HepG2 (cell line): ENCODE data around the gene TAF1C. TPM values are rescaled to one million over a fixed set of nuclear protein-coding genes. Genes with fewer than 3 reads are reported as not detected.

Source experiments
- ATAC-seq: fragments of 200-7000 bp; cut with Tn5 transposase; 3 replicates; pipeline ENCODE4 v1.9.1; 2020; ENCODE audit warnings: mild to moderate bottlenecking, moderate library complexity
- BruUV-seq: library from RNA; stranded (reverse); fragments of 400-500 nt; replicated peaks from 2 replicates; lab custom pipeline; 2021; lab: Mats Ljungman, UMichigan
- CTCF ChIA-PET: fragments of 300-600 bp; formaldehyde crosslinking; extraction: SDS; loops from one replicate; lab custom pipeline; 2021; ENCODE audit warnings: low total read pairs, inconsistent platforms, low intra/inter-chr PET ratio; lab: Yijun Ruan, JAX
- POLR2A ChIA-PET: fragments of 350-600 bp; sonication (Branson Sonifier 250); formaldehyde crosslinking; loops from one replicate; lab custom pipeline; 2020; ENCODE audit warnings: antibody characterized with exemption, inconsistent platforms; lab: Yijun Ruan, JAX
- DNase-seq: peaks from one replicate; pipeline ENCODE4 v3.0.0-alpha.2; 2015; ENCODE audit warnings: low spot score
- FAIRE-seq: peaks from 3 replicates; lab custom pipeline; 2011; peaks lifted over from hg19 to GRCh38; lab: Jason Lieb, UNC
- H2AFZ ChIP-seq: one replicate; pipeline ENCODE4 v1.6.1; 2011; ENCODE audit warnings: low read length, inconsistent platforms
- H3K27ac ChIP-seq: fragments of 300-600 bp; 3 replicates; pipeline ENCODE4 v1.8.0; 2011; ENCODE audit warnings: mixed run types, mild to moderate bottlenecking, mixed read lengths, low read length, inconsistent platforms; ENCODE audit not compliant: insufficient read depth; ENCODE audit errors: extremely low read length
- H3K27me3 ChIP-seq, 2 experiments: fragments of 200-600 bp in 1 of 2; 2 replicates in 1 of 2; 3 replicates in 1 of 2; pipeline versions ENCODE4 v1.6.0 to v1.8.0; 2011; ENCODE audit warnings: low read length in 2 of 2, mild to moderate bottlenecking in 2 of 2, moderate library complexity in 2 of 2, inconsistent platforms in 1 of 2; ENCODE audit not compliant: insufficient read depth in 2 of 2, control insufficient read depth in 1 of 2
- H3K36me3 ChIP-seq, 2 experiments: fragments of 200-600 bp in 1 of 2; replicated peaks in 1 of 2; 2 replicates in 1 of 2; 3 replicates in 1 of 2; pipeline versions ENCODE4 v1.5.1 to v1.8.0; 2011; ENCODE audit warnings: low read length in 2 of 2, inconsistent platforms in 1 of 2; ENCODE audit not compliant: insufficient read depth in 2 of 2, control insufficient read depth in 1 of 2
- H3K4me1 ChIP-seq: 2 replicates; pipeline ENCODE4 v1.5.1; 2012; ENCODE audit warnings: low read length, inconsistent platforms; ENCODE audit not compliant: insufficient read depth
- H3K4me2 ChIP-seq: 2 replicates; pipeline ENCODE4 v1.6.0; 2011; ENCODE audit warnings: low read depth, low read length, inconsistent platforms
- H3K4me3 ChIP-seq, 3 experiments: fragments of 200-600 bp in 1 of 3; sonication (generic), shearing (Covaris generic) in 1 of 3; replicated peaks in 1 of 3; 2 replicates each; pipeline ENCODE4 v1.5.1; 2011 to 2016; ENCODE audit warnings: low read length in 3 of 3, inconsistent platforms in 2 of 3, low read depth in 2 of 3, mild to moderate bottlenecking in 2 of 3, control low read depth in 1 of 3, mixed read lengths in 1 of 3; ENCODE audit not compliant: insufficient read depth in 1 of 3
- H3K79me2 ChIP-seq: one replicate; pipeline ENCODE4 v1.6.1; 2011; ENCODE audit warnings: low read length, inconsistent platforms; ENCODE audit not compliant: insufficient read depth
- H3K9ac ChIP-seq: 2 replicates; pipeline ENCODE4 v1.6.0; 2011; ENCODE audit warnings: mild to moderate bottlenecking, low read depth, low read length, inconsistent platforms; ENCODE audit not compliant: insufficient read depth
- H3K9me3 ChIP-seq: 2 replicates; pipeline ENCODE4 v1.5.1; 2012; ENCODE audit warnings: mild to moderate bottlenecking, low read length
- H4K20me1 ChIP-seq: 2 replicates; pipeline ENCODE4 v1.6.0; 2011; ENCODE audit warnings: inconsistent platforms, mild to moderate bottlenecking, low read length, moderate library complexity; ENCODE audit not compliant: insufficient read depth
- SKI ChIP-seq: fragments of 450-650 bp; IDR thresholded peaks from one replicate; pipeline ENCODE4 v1.6.1; 2018; ENCODE audit warnings: mild to moderate bottlenecking; ENCODE audit not compliant: partially characterized antibody
- ZBTB21 ChIP-seq: sonication (generic); formaldehyde crosslinking; IDR thresholded peaks from 2 replicates; pipeline ENCODE4 v1.4.0; 2020; ENCODE audit warnings: missing genetic modification reagents
- ZBTB44 ChIP-seq: sonication (generic); formaldehyde crosslinking; IDR thresholded peaks from 2 replicates; pipeline ENCODE4 v1.4.0; 2020; ENCODE audit warnings: missing genetic modification reagents
- ZKSCAN1 ChIP-seq: fragments of 150-350 bp; IDR thresholded peaks from 2 replicates; pipeline ENCODE4 v1.6.1; 2014; ENCODE audit warnings: low read length
- ZNF138 ChIP-seq: sonication (generic); formaldehyde crosslinking; IDR thresholded peaks from 2 replicates; pipeline ENCODE4 v1.5.0; 2020; ENCODE audit warnings: mild to moderate bottlenecking, low read depth, missing genetic modification reagents
- ZNF180 ChIP-seq: sonication (generic); formaldehyde crosslinking; IDR thresholded peaks from 2 replicates; pipeline ENCODE4 v1.4.0; 2020; ENCODE audit warnings: low read depth, missing genetic modification reagents, borderline replicate concordance
- ZNF777 ChIP-seq: sonication (generic); formaldehyde crosslinking; IDR thresholded peaks from 2 replicates; pipeline ENCODE4 v1.4.0; 2020; ENCODE audit warnings: missing genetic modification reagents
- WGBS: methylation state at CpG from one replicate; pipeline ENCODE4 v1.1.6; 2017; ENCODE audit warnings: low lambda C conversion rate; 5-methylcytosine and 5-hydroxymethylcytosine counted together
- in situ Hi-C: cut with HindIII; loops from 2 replicates; pipeline ENCODE4 v1.10.0; 2017; ENCODE audit warnings: low pct_unique_long_range_greater_than_20kb; ENCODE audit not compliant: extremely low pct_ligation_motif_present
- intact Hi-C: fragments of 100-400 bp; cut with micrococcal nuclease; formaldehyde crosslinking; loops from one replicate; pipeline ENCODE4 v1.10.0; 2022; ENCODE audit not compliant: unreplicated experiment
- polyA plus RNA-seq, 8 experiments: library from polyadenylated mRNA; depleted of rRNA in 3 of 8; stranded (reverse) in 7 of 8; unstranded in 1 of 8; fragments of >200 nt; fragmentation: Illumina TruSeq in 4 of 8; extraction: Trizol in 4 of 8; gene quantifications; 2 replicates each; pipeline versions ENCODE4 v1.2.1 to v1.2.3, GENCODE V29; 2011 to 2016; ENCODE audit warnings: low read depth in 4 of 8, missing spikeins in 1 of 8, mixed read lengths in 1 of 8; ENCODE audit not compliant: insufficient read depth in 1 of 8
- total RNA-seq, 5 experiments: library from RNA; depleted of rRNA; stranded (reverse); fragments of >200 nt; fragmentation: Illumina TruSeq; extraction: Trizol; gene quantifications; 2 replicates each; pipeline ENCODE4 v1.2.3, GENCODE V29; 2016; ENCODE audit warnings: low read depth in 1 of 5

Gene TAF1C
- total and polyA plus RNA-seq, 2 of the 13 experiments (the other 11 are each of a cell fraction or from before 2014, with no cell fraction given): 15.6 to 20.8 TPM

GRCh38 chr16:84143081-84143480, 43.8 kb downstream of the TAF1C start:
- intact Hi-C loops: loop anchor here (1.0 kb wide), 1 partner anchor 44 kb away; the partner anchor contains the start of gene TAF1C

More at GRCh38 chr16:84143081-84143480, 43.8 kb downstream of the TAF1C start:
- DNase-seq (no peak), ATAC-seq (no peak), FAIRE-seq (no peak)
- no peak overlapping the region; the same call in 1 of the 2 replicates for H3K4me2 ChIP-seq
- H3K9ac ChIP-seq: no peak overlapping the region
- CTCF ChIA-PET: interaction anchor here (3.4 kb wide), 1 partner anchor 58 kb away, joined by 29 read pairs; no protein-coding TSS in a partner anchor
- H3K27me3 ChIP-seq: peaks cover 2 to 10% of the 10 kb centered on the region in 2 experiments
- H2AFZ ChIP-seq: no peak overlapping the region
- POLR2A ChIA-PET: interaction anchor here (1.0 to 8.6 kb wide), 2 partner anchors 25 to 26 kb away, joined by 7 to 142 read pairs; partner anchors contain the start of gene MBTPS1
- H3K4me1 ChIP-seq: peaks cover 59% of the 10 kb centered on the region
- in situ Hi-C loops: no loop called here
- peaks cover 43% of the 10 kb centered on the region for H3K79me2 ChIP-seq
- no peak for TF ChIP-seq ZNF777 (CRISPR knock-in tag)
- no peak for TF ChIP-seq ZBTB21 (CRISPR knock-in tag)
- no peak for TF ChIP-seq SKI
- TF ChIP-seq ZNF180 (CRISPR knock-in tag): no peak
- TF ChIP-seq ZBTB44 (CRISPR knock-in tag): no peak
- TF ChIP-seq ZKSCAN1: no peak
- no peak for TF ChIP-seq ZNF138 (CRISPR knock-in tag)
- H3K27ac ChIP-seq: no peak overlapping the region
- no peak overlapping the region for H3K4me3 ChIP-seq
- H3K9me3 ChIP-seq: no peaks in the 10 kb centered on the region
- 87% methylated on average over 1 of the region's 1 CpG for WGBS
- H3K36me3 ChIP-seq: no peaks in the 10 kb centered on the region
- H4K20me1 ChIP-seq: peaks cover 3% of the 10 kb centered on the region; the same call in 1 of the 2 replicates
- BruUV-seq: no TSS peak
